PC-9 (cell line): ENCODE data around the gene DENND10. TPM values are rescaled to one million over a fixed set of nuclear protein-coding genes. Genes with fewer than 3 reads are reported as not detected.

ENCODE experiments used
- BruUV-seq: library from RNA; stranded (reverse); fragments of 400-500 nt; replicated peaks from 2 replicates; lab custom pipeline; 2021; lab: Mats Ljungman, UMichigan
- CTCF ChIA-PET: fragments of 300-600 bp; sonication (Branson Sonifier 250); formaldehyde crosslinking; loops from one replicate; lab custom pipeline; 2022; ENCODE audit warnings: antibody characterized with exemption; lab: Charles Lee
- POLR2A ChIA-PET: fragments of 300-600 bp; sonication (Branson Sonifier 250); formaldehyde crosslinking; loops from one replicate; lab custom pipeline; 2022; ENCODE audit warnings: antibody characterized with exemption; ENCODE audit not compliant: unreplicated experiment; lab: Charles Lee
- DNase-seq, 2 experiments: peaks; one replicate each; pipeline versions ENCODE4 v3.0.0 to v3.0.0-alpha.2; 2015 to 2022; ENCODE audit warnings: mixed read lengths in 1 of 2
- H2AFZ ChIP-seq: fragments of 200-600 bp; sonication (generic); 2 replicates; pipeline ENCODE4 v1.8.1; 2017; ENCODE audit warnings: antibody characterized with exemption
- H3F3A ChIP-seq: fragments of 200-600 bp; sonication (generic); 2 replicates; pipeline ENCODE4 v1.8.1; 2017; ENCODE audit warnings: antibody characterized with exemption, mild to moderate bottlenecking, low read depth; ENCODE audit not compliant: insufficient read depth
- H3K27ac ChIP-seq: fragments of 200-600 bp; sonication (generic); 2 replicates; pipeline ENCODE4 v1.6.1; 2016; ENCODE audit warnings: mixed run types
- H3K27me3 ChIP-seq: fragments of 200-600 bp; sonication (generic); 2 replicates; pipeline ENCODE4 v1.6.1; 2016; ENCODE audit warnings: low read depth, mixed run types; ENCODE audit not compliant: insufficient read depth
- H3K36me3 ChIP-seq: fragments of 200-600 bp; sonication (generic); 2 replicates; pipeline ENCODE4 v1.6.1; 2016; ENCODE audit warnings: low read depth, mixed run types
- H3K4me1 ChIP-seq: fragments of 200-600 bp; sonication (generic); replicated peaks from 2 replicates; pipeline ENCODE4 v1.6.1; 2016; ENCODE audit warnings: mixed run types; ENCODE audit not compliant: insufficient read depth
- H3K4me2 ChIP-seq: fragments of 200-600 bp; sonication (generic); 2 replicates; pipeline ENCODE4 v1.6.1; 2017; ENCODE audit warnings: mixed run types
- H3K4me3 ChIP-seq: fragments of 200-600 bp; sonication (generic); 2 replicates; pipeline ENCODE4 v1.6.1; 2016; ENCODE audit warnings: mixed run types
- H3K79me2 ChIP-seq: fragments of 200-600 bp; sonication (generic); 2 replicates; pipeline ENCODE4 v1.6.1; 2017; ENCODE audit warnings: low read depth, mixed run types
- H3K9me2 ChIP-seq: fragments of 200-600 bp; sonication (generic); 2 replicates; pipeline ENCODE4 v1.8.1; 2017; ENCODE audit warnings: mild to moderate bottlenecking; ENCODE audit not compliant: insufficient read depth
- H3K9me3 ChIP-seq: fragments of 200-600 bp; sonication (generic); 2 replicates; pipeline ENCODE4 v1.8.1; 2016; ENCODE audit warnings: low read depth; ENCODE audit not compliant: insufficient read depth
- H4K20me1 ChIP-seq: fragments of 200-600 bp; sonication (generic); 2 replicates; pipeline ENCODE4 v1.8.1; 2017; ENCODE audit not compliant: insufficient read depth
- EZH2 ChIP-seq: fragments of 200-600 bp; sonication (generic); IDR thresholded peaks from 2 replicates; pipeline ENCODE4 v1.8.0; 2017; ENCODE audit warnings: antibody characterized with exemption, low read depth
- intact Hi-C: fragments of 100-400 bp; cut with micrococcal nuclease; formaldehyde crosslinking; loops from one replicate; pipeline ENCODE4 v1.10.0; 2022; ENCODE audit not compliant: unreplicated experiment
- total RNA-seq: library from RNA; stranded (reverse); gene quantifications from 2 replicates; pipeline ENCODE4 v1.2.3, GENCODE V29; 2021
- TF ChIP-seq, protein P1 (sequence below): fragments of 200-600 bp; sonication (generic); conservative IDR thresholded peaks from 2 replicates; pipeline ENCODE4 v1.6.1; 2017; ENCODE audit warnings: mixed run types, antibody characterized with exemption, mild to moderate bottlenecking, moderate library complexity

Gene DENND10
- total RNA-seq, 1 experiment from 2014 or later, result 30.1 TPM

GRCh38 chr10:119132521-119133345 is 28.8 kb downstream of the DENND10 start:
- Histone ChIP-seq H3K9me3 (no peaks in the 10 kb centered on the region), H4K20me1 (no peaks in the 10 kb centered on the region), H3K36me3 (no peaks in the 10 kb centered on the region), H3K9me2 (no peaks in the 10 kb centered on the region), H2AFZ (no peak overlapping the region), H3F3A (no peaks in the 10 kb centered on the region), H3K79me2 (no peaks in the 10 kb centered on the region), H3K27me3 (no peaks in the 10 kb centered on the region), H3K27ac (no peak overlapping the region), H3K4me3 (no peak overlapping the region), H3K4me1 (no peaks in the 10 kb centered on the region), H3K4me2 (no peak overlapping the region)
- BruUV-seq, result no TSS peak
- intact Hi-C loops, result loop anchor here (10.0 kb wide), 1 partner anchor 1202 kb away; no protein-coding TSS in a partner anchor
- TF ChIP-seq EZH2, result no peak
- TF ChIP-seq, protein P1, sequence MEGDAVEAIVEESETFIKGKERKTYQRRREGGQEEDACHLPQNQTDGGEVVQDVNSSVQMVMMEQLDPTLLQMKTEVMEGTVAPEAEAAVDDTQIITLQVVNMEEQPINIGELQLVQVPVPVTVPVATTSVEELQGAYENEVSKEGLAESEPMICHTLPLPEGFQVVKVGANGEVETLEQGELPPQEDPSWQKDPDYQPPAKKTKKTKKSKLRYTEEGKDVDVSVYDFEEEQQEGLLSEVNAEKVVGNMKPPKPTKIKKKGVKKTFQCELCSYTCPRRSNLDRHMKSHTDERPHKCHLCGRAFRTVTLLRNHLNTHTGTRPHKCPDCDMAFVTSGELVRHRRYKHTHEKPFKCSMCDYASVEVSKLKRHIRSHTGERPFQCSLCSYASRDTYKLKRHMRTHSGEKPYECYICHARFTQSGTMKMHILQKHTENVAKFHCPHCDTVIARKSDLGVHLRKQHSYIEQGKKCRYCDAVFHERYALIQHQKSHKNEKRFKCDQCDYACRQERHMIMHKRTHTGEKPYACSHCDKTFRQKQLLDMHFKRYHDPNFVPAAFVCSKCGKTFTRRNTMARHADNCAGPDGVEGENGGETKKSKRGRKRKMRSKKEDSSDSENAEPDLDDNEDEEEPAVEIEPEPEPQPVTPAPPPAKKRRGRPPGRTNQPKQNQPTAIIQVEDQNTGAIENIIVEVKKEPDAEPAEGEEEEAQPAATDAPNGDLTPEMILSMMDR, result no peak
- ChIA-PET CTCF (no interaction called here), POLR2A (interaction anchor here (0.5 kb wide), 1 partner anchor 32 kb away, joined by 8 read pairs; no protein-coding TSS in a partner anchor)
- DNase-seq, result no peak

GRCh38 chr10:119133949-119134348 is 30.0 kb downstream of the DENND10 start:
- DNase-seq, result no peak
- no peaks in the 10 kb centered on the region for H3K36me3 ChIP-seq
- no peaks in the 10 kb centered on the region for H3K79me2 ChIP-seq
- H3K4me2 ChIP-seq, result no peak overlapping the region
- H3K4me1 ChIP-seq, result no peaks in the 10 kb centered on the region
- BruUV-seq, result no TSS peak
- no peaks in the 10 kb centered on the region for H3K27me3 ChIP-seq
- ChIA-PET CTCF (no interaction called here), POLR2A (no interaction called here)
- no peak overlapping the region for H3K27ac ChIP-seq
- H3K4me3 ChIP-seq, result no peak overlapping the region
- intact Hi-C loops, result loop anchor here (10.0 kb wide), 1 partner anchor 1201 kb away; no protein-coding TSS in a partner anchor
- no peaks in the 10 kb centered on the region for H3K9me2 ChIP-seq
- no peak for TF ChIP-seq EZH2
- TF ChIP-seq, protein P1, result no peak
- H3F3A ChIP-seq, result no peaks in the 10 kb centered on the region
- H4K20me1 ChIP-seq, result no peaks in the 10 kb centered on the region
- no peak overlapping the region for H2AFZ ChIP-seq
- H3K9me3 ChIP-seq, result no peaks in the 10 kb centered on the region

DNA sequence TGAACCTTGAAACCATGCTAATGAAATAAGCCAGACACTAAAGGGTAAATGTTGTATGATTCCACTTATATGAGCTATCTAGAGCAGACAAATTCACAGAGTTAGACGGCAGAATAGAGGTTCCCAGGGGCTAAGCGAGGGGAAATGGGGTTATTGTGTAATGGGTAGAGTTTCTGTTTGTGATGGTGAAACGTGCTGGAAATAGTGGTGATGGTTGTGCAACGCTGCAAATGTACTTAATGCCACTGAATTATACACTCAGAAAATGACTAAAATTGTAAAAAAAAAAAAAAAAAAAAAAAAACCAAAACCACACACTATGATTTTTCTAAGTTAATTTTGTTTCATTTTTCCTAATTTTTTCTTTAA is 31.6 kb downstream of the DENND10 start:
- POLR2A ChIA-PET, result interaction anchor here (0.7 kb wide), 1 partner anchor 110 kb away, joined by 3 read pairs; no protein-coding TSS in a partner anchor
- no peak for DNase-seq

More for the DNA sequence above, 31.6 kb downstream of the DENND10 start:
- H3K27ac ChIP-seq, result no peak overlapping the region
- intact Hi-C loops, result loop anchor here (10.0 kb wide), 1 partner anchor 1199 kb away; no protein-coding TSS in a partner anchor
- no peaks in the 10 kb centered on the region for H3K9me2 ChIP-seq
- H3K79me2 ChIP-seq, result no peaks in the 10 kb centered on the region
- BruUV-seq, result no TSS peak
- CTCF ChIA-PET, result no interaction called here
- no peaks in the 10 kb centered on the region for H3K9me3 ChIP-seq
- no peaks in the 10 kb centered on the region for H3K27me3 ChIP-seq
- H4K20me1 ChIP-seq, result no peaks in the 10 kb centered on the region
- no peaks in the 10 kb centered on the region for H3F3A ChIP-seq
- H2AFZ ChIP-seq, result no peak overlapping the region
- H3K4me1 ChIP-seq, result no peaks in the 10 kb centered on the region
- no peak overlapping the region for H3K4me3 ChIP-seq
- TF ChIP-seq, protein P1, result no peak
- TF ChIP-seq EZH2, result no peak
- no peaks in the 10 kb centered on the region for H3K36me3 ChIP-seq
- H3K4me2 ChIP-seq, result no peak overlapping the region
